Testis (tissue), 2 donors: ENCODE measurements around the gene ZMAT5.

ENCODE experiments used
- POLR2A ChIP-seq: fragments of 450-650 bp; IDR thresholded peaks from one replicate; pipeline ENCODE4 v1.6.1; 2017; ENCODE audit warnings: antibody characterized with exemption, mild to moderate bottlenecking, moderate library complexity
- TF ChIP-seq, protein P1 (sequence below), 3 experiments: fragments of 450-650 bp in 2 of 3; fragments of 200-600 bp in 1 of 3; sonication (generic) in 1 of 3; IDR thresholded peaks; one replicate each; pipeline ENCODE4 v1.5.1; 2016 to 2019; ENCODE audit warnings: antibody characterized with exemption in 3 of 3, mild to moderate bottlenecking in 2 of 3, moderate library complexity in 1 of 3

DNA sequence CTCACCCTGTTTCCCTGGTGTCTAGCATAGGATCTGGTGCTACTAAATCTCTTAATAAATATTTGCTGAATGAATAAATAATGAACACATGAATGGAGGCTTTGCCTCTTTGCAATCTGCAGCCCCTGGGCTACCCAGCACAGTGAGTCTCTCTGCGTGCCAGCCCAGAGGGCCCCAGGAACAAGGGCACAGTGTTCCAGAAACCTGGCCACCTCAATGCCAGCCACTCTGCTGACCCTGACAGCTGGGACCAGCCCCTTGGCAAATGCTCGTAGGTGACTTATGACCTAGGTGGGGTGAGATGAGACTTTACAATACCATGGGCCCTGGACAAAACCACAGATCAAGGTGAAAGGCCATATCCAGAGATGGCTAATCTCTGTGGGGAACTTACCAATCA, 32.0 kb upstream of the ZMAT5 start:
- TF ChIP-seq, protein P1, sequence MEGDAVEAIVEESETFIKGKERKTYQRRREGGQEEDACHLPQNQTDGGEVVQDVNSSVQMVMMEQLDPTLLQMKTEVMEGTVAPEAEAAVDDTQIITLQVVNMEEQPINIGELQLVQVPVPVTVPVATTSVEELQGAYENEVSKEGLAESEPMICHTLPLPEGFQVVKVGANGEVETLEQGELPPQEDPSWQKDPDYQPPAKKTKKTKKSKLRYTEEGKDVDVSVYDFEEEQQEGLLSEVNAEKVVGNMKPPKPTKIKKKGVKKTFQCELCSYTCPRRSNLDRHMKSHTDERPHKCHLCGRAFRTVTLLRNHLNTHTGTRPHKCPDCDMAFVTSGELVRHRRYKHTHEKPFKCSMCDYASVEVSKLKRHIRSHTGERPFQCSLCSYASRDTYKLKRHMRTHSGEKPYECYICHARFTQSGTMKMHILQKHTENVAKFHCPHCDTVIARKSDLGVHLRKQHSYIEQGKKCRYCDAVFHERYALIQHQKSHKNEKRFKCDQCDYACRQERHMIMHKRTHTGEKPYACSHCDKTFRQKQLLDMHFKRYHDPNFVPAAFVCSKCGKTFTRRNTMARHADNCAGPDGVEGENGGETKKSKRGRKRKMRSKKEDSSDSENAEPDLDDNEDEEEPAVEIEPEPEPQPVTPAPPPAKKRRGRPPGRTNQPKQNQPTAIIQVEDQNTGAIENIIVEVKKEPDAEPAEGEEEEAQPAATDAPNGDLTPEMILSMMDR (IDR thresholded peaks at IDR 0.05), result no peak
- no peak for TF ChIP-seq POLR2A
